HG02981 (cell line): ENCODE results near the gene SQSTM1.
"Not testable (repeated sequence)": the region's sequence is repeated elsewhere in the genome, so short reads cannot be mapped to it uniquely, and the experiment has no call there.

ENCODE experiments used
- ATAC-seq: cut with Tn5 transposase; IDR thresholded peaks from one replicate; pipeline ENCODE4 v1.9.1; 2021; ENCODE audit warnings: mild to moderate bottlenecking, moderate library complexity; ENCODE audit not compliant: unreplicated experiment

SQSTM1 gene

GRCh38 chr5:179823937-179824744 lies 3.4 kb downstream of the SQSTM1 start:
- ATAC-seq, result no peak

- no peak for ATAC-seq
Measured at GRCh38 chr5:179824745-179825112, 4.0 kb downstream of the SQSTM1 start.

GRCh38 chr5:179825655-179826182 lies 5.0 kb downstream of the SQSTM1 start:
- ATAC-seq, result no peak

GRCh38 chr5:179827680-179828079 lies 7.0 kb downstream of the SQSTM1 start:
- no peak for ATAC-seq

- ATAC-seq, result no peak
Measured at GRCh38 chr5:179828756-179829421, 8.2 kb downstream of the SQSTM1 start.

- ATAC-seq, result no peak
Measured at GRCh38 chr5:179829732-179830435, 9.2 kb downstream of the SQSTM1 start.

- ATAC-seq, result no peak
Measured at GRCh38 chr5:179830818-179831468, 10.2 kb downstream of the SQSTM1 start.

- ATAC-seq, result no peak
Measured at GRCh38 chr5:179832039-179832745, 11.5 kb downstream of the SQSTM1 start.

- ATAC-seq, result no peak
Measured at GRCh38 chr5:179833056-179833708, 12.5 kb downstream of the SQSTM1 start.

- no peak for ATAC-seq
Measured at GRCh38 chr5:179833709-179834070, 13.0 kb downstream of the SQSTM1 start.

GRCh38 chr5:179834120-179834519 lies 13.4 kb downstream of the SQSTM1 start:
- ATAC-seq, result no peak

GRCh38 chr5:179834871-179835270 lies 14.2 kb downstream of the SQSTM1 start:
- ATAC-seq, result not testable (repeated sequence)

- ATAC-seq, result peak; percentile 49
Measured at GRCh38 chr5:179836225-179837019, 15.7 kb downstream of the SQSTM1 start.

GRCh38 chr5:179837076-179838011 lies 16.6 kb downstream of the SQSTM1 start:
- ATAC-seq, result no peak

- ATAC-seq, result no peak
Measured at GRCh38 chr5:179839328-179840256, 18.9 kb downstream of the SQSTM1 start.

GRCh38 chr5:179840321-179840720 lies 19.6 kb downstream of the SQSTM1 start:
- ATAC-seq, result no peak

GRCh38 chr5:179840766-179841165 lies 20.1 kb downstream of the SQSTM1 start:
- ATAC-seq, result no peak
